HG03378 (cell line): ENCODE results near the gene C1orf21.

Experiments used
- ATAC-seq: cut with Tn5 transposase; IDR thresholded peaks from one replicate; pipeline ENCODE4 v1.9.1; 2021; ENCODE audit warnings: mild to moderate bottlenecking, moderate library complexity; ENCODE audit not compliant: unreplicated experiment

The C1orf21 gene

DNA sequence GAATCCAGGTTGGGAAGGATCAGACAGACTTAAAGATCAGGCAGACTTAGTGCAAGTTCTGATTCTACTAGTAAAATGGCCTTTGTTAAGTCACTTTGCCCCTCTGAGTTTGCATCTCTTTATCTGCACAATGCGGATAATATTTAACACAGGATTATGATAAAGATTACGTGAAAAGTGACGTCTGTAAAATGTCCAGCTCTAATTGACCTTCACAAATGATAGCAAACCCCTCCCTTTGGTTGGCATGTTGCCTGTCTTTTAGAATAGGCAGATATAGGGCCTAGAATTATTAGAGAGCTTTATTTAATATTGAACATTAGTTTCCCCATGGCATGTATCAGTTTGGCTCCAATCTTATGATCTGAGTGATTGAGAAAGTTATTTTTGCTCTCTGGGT lies 55.4 kb downstream of the C1orf21 start:
- ATAC-seq, result no peak

- no peak for ATAC-seq
These were observed 56.4 kb downstream of the C1orf21 start for GRCh38 chr1:184443201-184443600.

- ATAC-seq, result no peak
These were observed 56.8 kb downstream of the C1orf21 start for GRCh38 chr1:184443624-184444023.

DNA sequence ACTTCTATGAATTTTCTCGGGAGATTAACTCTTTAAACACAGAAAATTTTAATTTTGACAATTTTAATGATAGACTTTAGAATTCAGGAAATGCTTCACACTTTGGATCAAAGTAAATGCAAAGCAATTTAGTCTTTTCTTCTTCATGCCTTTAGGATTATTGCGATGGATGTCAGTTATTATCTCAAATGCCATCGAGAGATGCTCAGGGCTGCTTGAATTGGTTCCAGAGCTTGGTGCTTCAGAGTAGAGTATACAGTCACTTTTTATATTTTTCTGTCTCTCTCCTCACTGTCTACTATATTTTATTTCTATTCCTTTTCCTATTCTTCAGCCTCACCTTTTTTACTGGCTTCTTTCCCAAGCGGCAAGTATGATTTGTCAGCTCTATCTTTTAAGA lies 59.2 kb downstream of the C1orf21 start:
- no peak for ATAC-seq

DNA sequence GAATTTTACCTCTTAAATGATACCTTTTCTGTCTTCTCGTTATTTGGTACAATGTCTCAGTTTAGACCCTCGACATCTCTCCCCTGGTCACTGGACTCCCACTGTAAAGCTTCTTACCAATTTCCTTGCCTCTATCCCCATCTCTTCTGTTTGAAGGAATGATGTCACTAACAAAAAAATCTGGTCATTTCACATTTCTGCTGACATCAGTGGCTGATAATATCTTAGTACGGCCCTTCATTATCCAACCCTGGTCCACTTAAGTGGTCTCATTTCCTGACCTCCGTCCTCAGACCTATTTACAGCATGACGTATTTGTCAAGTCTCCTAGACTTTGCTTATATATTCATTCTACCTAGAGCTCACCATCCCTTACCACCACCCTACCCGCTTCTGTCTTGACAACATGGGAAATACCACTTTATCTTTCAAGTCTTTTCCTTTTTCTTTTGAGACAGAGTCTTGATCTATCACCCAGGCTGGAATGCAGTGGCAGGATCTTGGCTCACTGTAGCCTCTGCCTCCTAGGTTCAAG lies 60.9 kb downstream of the C1orf21 start:
- no peak for ATAC-seq

DNA sequence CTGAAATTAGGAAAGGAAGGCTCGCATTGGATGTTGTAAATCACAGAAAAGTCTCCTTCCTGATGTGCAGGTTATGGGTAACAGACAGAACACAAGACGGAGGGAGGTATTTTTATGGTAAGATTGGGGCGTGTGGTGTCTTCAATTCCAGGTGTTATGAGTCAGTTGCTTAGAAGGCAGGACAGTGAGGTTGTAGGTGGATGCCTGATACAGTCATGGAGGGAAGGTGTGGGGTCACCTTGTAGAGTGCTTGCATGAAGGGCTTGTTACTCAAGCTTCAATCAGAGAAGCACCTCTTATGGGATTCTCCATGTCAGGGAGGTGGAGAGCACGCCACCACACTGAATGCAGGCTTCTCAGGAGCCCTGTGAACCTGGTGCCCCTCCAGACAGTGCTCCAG lies 63.1 kb downstream of the C1orf21 start:
- ATAC-seq, result no peak

DNA sequence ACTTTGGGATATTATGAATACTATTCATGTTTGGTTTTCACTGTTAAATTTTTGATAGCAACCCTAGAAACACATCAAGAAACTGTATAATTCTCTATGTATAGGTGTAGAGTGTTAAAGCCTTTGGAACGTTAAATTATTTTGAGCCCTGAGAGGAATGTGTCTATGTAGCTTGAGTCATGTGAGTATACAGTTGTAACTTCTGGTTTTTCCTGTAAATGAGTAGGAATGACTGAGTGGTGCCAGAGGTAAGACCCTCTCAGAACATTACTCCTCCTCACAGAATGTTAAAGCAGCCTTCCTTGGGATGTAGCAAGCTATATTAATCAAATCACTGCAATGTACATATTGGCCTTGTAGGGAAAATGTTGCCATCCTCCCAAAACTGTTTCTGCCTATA lies 69.0 kb downstream of the C1orf21 start:
- ATAC-seq, result no peak

- ATAC-seq, result no peak
These were observed 69.4 kb downstream of the C1orf21 start for GRCh38 chr1:184456189-184456588.

- no peak for ATAC-seq
These were observed 70.7 kb downstream of the C1orf21 start for GRCh38 chr1:184457500-184457899.

DNA sequence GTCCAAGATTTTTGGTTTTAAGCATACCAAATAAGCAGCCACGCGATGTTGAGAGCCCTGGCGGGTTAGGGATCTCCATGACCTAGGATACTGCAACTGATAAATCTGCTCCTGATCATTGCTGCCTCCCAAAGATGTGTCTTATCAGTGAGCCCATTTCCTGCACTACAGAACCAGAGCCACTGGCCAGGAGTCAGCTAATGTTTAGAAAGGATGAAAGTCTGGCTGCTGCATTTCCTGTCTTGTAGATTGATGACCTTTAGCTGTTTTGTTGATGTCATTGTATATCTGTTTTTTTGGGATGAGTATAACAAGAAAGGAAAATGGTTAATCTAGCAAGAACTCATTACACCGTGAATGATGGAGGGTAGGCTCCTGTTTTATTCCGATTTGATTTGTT lies 74.5 kb downstream of the C1orf21 start:
- ATAC-seq, result no peak

- no peak for ATAC-seq
These were observed 75.3 kb downstream of the C1orf21 start for GRCh38 chr1:184462155-184462554.

GRCh38 chr1:184462990-184463389 lies 76.2 kb downstream of the C1orf21 start:
- no peak for ATAC-seq

GRCh38 chr1:184463680-184464079 lies 76.9 kb downstream of the C1orf21 start:
- ATAC-seq, result no peak

DNA sequence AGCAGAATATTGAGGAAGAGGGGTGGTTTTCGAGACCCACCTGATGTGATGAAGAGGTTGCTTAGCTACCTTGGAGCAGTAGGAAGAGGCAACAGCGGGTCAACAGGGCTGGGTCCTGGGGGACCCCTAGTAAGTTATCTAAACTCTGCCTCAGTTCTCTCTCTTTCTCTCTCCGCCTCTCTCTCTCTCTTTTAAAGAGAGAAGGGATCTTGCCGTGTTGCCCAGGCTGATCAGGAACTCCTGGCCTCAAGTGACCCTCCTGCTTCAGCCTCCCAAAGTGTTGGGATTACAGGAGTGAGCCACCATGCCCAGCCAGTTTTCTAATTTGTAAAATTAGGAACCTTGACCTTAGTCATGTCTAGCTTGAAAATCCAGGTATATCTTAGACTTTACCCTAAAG lies 77.9 kb downstream of the C1orf21 start:
- no peak for ATAC-seq

GRCh38 chr1:184465489-184466146 lies 78.8 kb downstream of the C1orf21 start:
- ATAC-seq, result no peak

DNA sequence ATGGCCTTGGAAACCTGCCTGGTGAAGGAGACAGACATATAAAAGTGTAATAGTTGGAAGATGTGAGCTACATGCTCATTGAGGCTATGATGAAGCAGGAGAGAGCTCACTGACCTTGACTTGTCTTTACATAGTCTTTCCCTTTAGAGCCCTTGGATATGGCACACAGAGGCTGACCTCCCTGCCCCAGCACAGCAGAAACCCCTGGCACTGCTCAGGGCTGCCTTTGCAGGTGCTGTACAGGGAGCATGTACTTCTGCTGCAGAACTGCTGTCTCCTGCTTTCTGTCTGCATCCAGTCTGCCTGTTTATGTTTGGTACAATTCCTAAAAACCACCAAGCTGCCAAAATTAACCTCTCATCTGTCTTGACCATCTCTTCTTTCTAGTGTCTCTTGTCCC lies 80.5 kb downstream of the C1orf21 start:
- no peak for ATAC-seq

GRCh38 chr1:184469396-184469795 lies 82.6 kb downstream of the C1orf21 start:
- ATAC-seq, result no peak

DNA sequence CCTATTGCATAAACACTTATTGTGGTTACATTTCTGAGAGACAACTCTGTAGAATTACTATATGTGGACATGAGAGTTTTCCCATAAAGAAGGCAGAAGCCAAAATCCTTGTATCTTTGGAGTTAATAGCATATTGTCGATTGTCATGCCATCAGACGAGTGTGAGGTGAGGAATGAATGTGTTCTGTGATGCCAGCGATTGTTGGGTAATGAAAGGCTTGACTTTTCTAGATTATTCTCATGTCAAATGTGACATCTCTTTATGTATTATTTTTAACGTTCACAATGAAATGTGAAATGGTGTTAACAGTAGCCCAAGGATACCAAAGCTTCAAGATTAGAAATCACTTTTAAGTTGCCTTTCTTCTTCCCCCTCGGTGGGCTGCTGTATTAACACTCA lies 84.9 kb downstream of the C1orf21 start:
- no peak for ATAC-seq

GRCh38 chr1:184472136-184472535 lies 85.3 kb downstream of the C1orf21 start:
- no peak for ATAC-seq

DNA sequence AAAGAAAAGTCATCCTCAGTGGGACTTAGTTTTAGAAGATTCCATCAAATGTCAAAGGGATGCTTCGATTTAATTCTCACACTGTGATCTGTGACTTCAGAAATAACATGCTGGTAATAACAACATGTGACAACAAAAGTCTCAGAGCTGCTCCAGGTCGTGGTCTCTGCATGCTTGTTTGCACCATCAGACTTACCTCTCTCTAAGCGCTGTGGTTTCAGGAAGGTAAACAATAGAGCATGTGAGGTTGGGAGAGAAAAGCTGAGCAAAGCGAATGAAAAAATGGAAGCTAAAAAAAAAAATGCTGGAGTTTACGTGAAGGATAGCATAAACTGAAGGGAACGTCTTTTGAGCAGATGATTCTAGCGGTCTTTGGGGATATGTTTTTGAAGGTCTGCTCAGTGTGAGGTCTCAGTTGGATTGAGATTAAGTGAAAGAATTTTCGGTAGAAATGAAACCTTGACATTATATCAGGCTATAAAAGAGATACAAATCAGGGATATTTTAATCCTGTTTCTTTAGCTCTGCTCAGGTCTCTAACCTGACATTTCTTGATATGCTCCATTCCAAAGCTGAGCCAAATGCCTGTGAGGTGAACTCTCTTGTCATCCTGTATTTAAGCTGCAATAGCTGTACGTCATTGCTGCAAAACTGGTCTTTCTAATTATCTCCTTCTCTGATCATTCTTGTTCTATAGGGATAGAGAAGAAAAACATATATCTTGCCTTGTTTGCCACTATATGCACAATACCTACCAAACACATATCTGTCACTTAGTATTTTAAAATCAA lies 86.5 kb downstream of the C1orf21 start:
- ATAC-seq, result no peak

DNA sequence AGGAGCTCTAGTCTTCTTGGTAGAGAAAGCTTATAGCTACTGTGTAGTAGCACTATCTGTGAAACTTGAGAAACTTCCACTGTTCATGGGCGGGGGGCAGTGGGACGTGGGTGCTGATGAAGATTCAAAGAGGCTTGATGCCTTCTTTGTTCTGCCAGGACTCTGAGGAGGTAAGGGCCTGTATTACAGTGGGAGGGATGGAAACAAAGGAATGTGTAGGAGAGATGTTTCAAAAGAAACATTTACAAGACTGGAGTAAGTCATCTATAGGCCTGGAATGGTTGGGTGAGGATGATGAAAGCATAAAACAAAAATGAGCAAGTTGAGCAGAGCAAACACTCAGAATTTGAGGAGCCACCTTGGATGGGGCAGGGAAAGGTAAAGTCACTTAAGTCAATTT lies 89.4 kb downstream of the C1orf21 start:
- ATAC-seq, result no peak

DNA sequence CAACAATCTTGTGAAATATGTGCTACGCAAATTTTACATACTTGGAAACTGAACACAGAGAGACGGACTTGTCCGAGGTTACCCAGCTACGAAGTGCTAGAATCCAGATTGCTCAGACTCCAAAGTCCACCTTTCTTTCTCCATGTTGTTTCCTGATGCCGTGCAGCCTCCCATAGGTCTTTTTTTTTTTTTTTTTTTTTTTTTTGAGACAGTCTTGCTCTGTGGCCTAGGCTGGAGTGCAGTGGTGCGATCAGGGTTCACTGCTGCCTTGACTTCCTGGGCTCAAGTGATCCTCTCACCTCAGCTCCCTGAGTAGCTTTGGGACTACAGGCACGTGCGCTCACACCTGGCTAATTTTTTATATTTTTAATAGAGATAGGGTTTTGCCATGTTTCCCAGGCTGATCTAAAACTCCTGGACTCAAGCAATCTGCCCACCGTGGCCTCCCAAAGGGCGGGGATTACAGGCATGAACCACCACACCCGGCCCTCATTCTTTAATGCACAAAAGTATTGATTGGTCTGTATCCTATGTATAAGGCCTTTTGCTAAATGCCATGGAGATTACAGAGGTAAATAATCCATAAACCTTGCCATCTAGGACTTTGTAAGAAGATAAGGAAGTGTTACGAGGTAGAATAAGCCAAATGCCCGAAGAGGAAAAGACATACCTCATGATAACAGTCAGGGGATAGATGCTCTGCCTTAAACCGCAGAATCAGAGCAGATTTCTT lies 92.8 kb downstream of the C1orf21 start:
- no peak for ATAC-seq
